ENCODE results near the gene PCSK6.
"Not testable (repeated sequence)": the region's sequence is repeated elsewhere in the genome, so short reads cannot be mapped to it uniquely, and the experiment has no call there.

The PCSK6 gene

GRCh38 chr15:101428758-101429157 lies 60.7 kb downstream of the PCSK6 start:
- DNase-seq: no peak

- no peak for DNase-seq
Measured at GRCh38 chr15:101427606-101428487, 61.7 kb downstream of the PCSK6 start.

- DNase-seq: no peak
Measured at GRCh38 chr15:101426761-101427333, 62.7 kb downstream of the PCSK6 start.

GRCh38 chr15:101425787-101426365 lies 63.6 kb downstream of the PCSK6 start:
- no peak for DNase-seq

GRCh38 chr15:101424984-101425383 lies 64.5 kb downstream of the PCSK6 start:
- DNase-seq: no peak

GRCh38 chr15:101420232-101420631 lies 69.3 kb downstream of the PCSK6 start:
- no peak for DNase-seq

- DNase-seq: not testable (repeated sequence)
Measured at GRCh38 chr15:101416475-101416874, 73.0 kb downstream of the PCSK6 start.

- DNase-seq: no peak
Measured at GRCh38 chr15:101413239-101413638, 76.3 kb downstream of the PCSK6 start.

GRCh38 chr15:101411581-101411980 lies 77.9 kb downstream of the PCSK6 start:
- DNase-seq: no peak

- DNase-seq: no peak
Measured at GRCh38 chr15:101411085-101411484, 78.4 kb downstream of the PCSK6 start.

- DNase-seq: no peak
Measured at GRCh38 chr15:101410612-101411011, 78.9 kb downstream of the PCSK6 start.

- no peak for DNase-seq
Measured at GRCh38 chr15:101409621-101410020, 79.9 kb downstream of the PCSK6 start.

GRCh38 chr15:101407966-101408775 lies 81.3 kb downstream of the PCSK6 start:
- no peak for DNase-seq

GRCh38 chr15:101407439-101407838 lies 82.1 kb downstream of the PCSK6 start:
- DNase-seq: no peak

GRCh38 chr15:101406526-101407195 lies 82.8 kb downstream of the PCSK6 start:
- DNase-seq: no peak

- DNase-seq: no peak
Measured at GRCh38 chr15:101406036-101406435, 83.5 kb downstream of the PCSK6 start.

GRCh38 chr15:101404245-101404644 lies 85.3 kb downstream of the PCSK6 start:
- no peak for DNase-seq

GRCh38 chr15:101402883-101403282 lies 86.6 kb downstream of the PCSK6 start:
- DNase-seq: not testable (repeated sequence)

GRCh38 chr15:101401286-101401685 lies 88.2 kb downstream of the PCSK6 start:
- DNase-seq: no peak

GRCh38 chr15:101399431-101399830 lies 90.1 kb downstream of the PCSK6 start:
- no peak for DNase-seq

- no peak for DNase-seq
Measured at GRCh38 chr15:101398247-101398646, 91.3 kb downstream of the PCSK6 start.

GRCh38 chr15:101397521-101398003 lies 91.9 kb downstream of the PCSK6 start:
- no peak for DNase-seq
